Epidermal melanocyte (primary cell): ENCODE measurements around the gene AP4S1.

Source experiments
- DNase-seq: peaks from one replicate; pipeline ENCODE4 v3.0.0; 2011; ENCODE audit warnings: low spot score; ENCODE audit not compliant: insufficient read length

Gene AP4S1

DNA sequence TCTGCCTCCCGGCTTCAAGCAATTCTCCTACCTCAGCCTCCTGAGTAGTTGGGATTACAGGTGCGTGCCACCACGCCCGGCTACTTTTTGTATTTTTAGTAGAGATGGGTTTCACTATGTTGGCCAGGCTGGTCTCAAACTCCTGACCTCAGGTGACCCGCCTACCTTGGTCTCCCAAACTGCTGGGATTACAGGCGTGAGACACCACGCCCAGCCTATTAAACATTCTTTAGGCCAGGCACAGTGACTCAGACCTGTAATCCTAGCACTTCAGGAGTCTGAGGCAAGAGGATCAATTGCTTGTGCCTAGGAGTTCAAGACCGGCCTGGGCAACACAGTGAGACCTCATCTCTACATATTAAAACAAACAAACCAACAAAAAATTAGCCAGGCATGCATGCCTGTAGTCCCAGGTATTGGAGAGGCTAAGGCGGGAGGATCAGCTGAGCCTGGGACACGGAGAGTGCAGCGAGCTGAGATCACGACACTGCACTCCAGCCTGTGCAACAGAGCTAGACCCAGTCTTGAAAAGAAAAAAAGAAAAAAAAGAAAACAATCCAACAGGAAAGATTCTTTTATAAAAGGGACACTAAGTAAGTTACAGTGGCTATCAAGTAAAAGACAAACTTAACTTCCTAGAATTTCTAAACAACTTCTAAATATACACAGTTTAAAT lies 111.9 kb downstream of the AP4S1 start:
- DNase-seq, result no peak

DNA sequence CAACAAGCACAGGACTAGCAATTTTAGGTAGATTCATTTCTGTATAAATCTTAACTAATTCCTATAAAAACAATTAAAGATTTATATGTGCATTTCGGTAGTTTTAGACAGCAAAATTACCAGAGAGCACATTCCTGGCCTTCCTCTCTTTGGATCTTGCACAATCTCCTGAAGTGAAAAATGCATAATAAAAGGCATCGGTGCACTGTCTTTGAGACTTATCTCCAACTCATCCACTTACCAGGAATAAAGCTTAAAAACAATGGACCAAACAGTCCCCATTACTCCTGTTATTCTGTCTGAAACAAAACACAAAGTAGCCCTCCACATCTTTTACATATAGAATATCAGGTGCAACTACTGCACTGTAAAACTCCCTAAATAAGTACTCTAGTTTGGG lies 112.9 kb downstream of the AP4S1 start:
- DNase-seq, result no peak

DNA sequence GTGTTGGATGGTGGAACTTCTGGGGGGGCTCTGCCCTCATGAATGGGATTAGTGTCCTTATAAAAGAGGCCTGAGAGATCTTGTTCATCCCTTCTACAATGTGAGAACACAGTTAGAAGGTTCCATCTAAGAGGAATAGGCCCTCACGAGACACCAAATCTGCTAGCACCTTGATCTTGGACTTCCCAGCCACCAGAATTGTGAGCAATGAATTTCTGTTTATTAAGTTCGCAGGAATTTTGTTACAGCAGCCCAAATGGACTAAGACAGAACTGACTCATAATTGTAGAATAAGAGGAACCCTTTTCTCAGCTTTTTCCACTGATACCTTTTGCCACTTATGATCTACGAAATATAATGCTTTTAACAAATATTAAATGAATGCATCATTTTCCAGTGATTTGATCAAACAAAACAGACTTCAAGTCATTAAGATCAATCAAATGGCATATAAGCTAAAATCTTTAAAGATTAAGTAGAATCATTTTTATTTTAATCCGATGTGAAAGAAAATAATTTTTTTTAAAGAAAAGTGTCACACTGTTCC lies 113.9 kb downstream of the AP4S1 start:
- no peak for DNase-seq

DNA sequence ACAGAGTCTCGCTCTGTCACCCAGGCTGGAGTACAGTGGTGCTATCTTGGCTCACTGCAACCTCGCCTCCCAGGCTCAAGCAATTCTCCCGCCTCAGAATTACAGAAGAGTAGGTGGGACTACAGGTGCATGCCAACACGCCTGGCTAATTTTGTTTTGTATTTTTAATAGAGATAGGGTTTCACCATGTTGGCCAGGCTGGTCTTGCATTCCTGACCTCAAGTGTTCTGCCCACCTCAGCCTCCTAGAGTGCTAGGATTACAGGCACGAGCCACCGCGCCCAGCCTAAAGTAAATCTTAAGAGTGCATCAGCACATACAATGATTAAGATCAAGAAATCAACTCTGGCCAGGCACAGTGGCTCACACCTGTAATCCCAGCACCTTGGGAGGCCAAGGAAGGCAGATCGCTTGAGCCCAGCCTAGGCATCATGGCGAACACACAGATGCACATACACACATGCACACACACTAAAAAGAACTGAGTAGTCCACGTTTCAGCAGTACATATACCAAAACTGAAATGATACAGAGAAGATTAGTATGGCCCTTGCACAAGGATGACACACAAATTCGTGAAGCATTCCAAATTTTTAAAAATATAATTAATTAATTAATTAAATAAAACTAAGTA lies 117.1 kb downstream of the AP4S1 start:
- DNase-seq, result no peak
